Measurements from ENCODE around the gene NOP14. TPM values are rescaled to one million over a fixed set of nuclear protein-coding genes. Genes with fewer than 3 reads are reported as not detected.

The NOP14 gene
- total and polyA plus RNA-seq, 2 experiments from 2014 or later, result 29.9 to 38.7 TPM

- TF ChIP-seq REST (IDR thresholded peaks at IDR 0.05; ENCODE audit: unreplicated experiment), result no peak
- TF ChIP-seq STAT1 (IDR thresholded peaks at IDR 0.05; ENCODE audit: unreplicated experiment), result no peak
Measured at GRCh38 chr4:2907706-2908293, 55.4 kb downstream of the NOP14 start (continued).

- Mint-ChIP-seq H3K27me3 (ENCODE audit: insufficient read depth, low read depth, poor library complexity) (peaks cover 8% of the 10 kb centered on the region), H3K4me1 (no peaks in the 10 kb centered on the region), H3K27ac (no peak overlapping the region), H3K36me3 (ENCODE audit: low read depth) (peaks cover 57% of the 10 kb centered on the region), H3K9me3 (no peaks in the 10 kb centered on the region), H3K4me3 (no peak overlapping the region)
- Histone ChIP-seq H3K4me2 (no peak overlapping the region), H4K20me1 (replicated peaks; ENCODE audit: insufficient read depth) (peaks cover 14% of the 10 kb centered on the region), H3K27ac (ENCODE audit: low read depth) (no peak overlapping the region), H3K27me3 (ENCODE audit: insufficient read depth) (no peaks in the 10 kb centered on the region), H3K36me3 (ENCODE audit: insufficient read depth) (peaks cover 15% of the 10 kb centered on the region; the same call in 1 of the 2 replicates), H3F3A (replicated peaks; ENCODE audit: low read depth) (0 out of 2 replicates have a peak, but pooled peaks cover 4% of the 10 kb centered on the region), H3K4me1 (ENCODE audit: insufficient read depth) (no peaks in the 10 kb centered on the region), H3K9me2 (ENCODE audit: insufficient read depth) (0 out of 2 replicates have a peak, but pooled peaks cover 3% of the 10 kb centered on the region), H3K79me2 (replicated peaks; ENCODE audit: insufficient read depth) (no peaks in the 10 kb centered on the region; the same call in 1 of the 2 replicates), H2AFZ (no peak overlapping the region), H3K4me3 (no peak overlapping the region)
- ATAC-seq, result no peak
- no peak for DNase-seq (ENCODE audit: low spot score)
- TF ChIP-seq REST (IDR thresholded peaks at IDR 0.05; ENCODE audit: unreplicated experiment) (no peak), CTCF (conservative IDR thresholded peaks at IDR 0.05; ENCODE audit: low read depth in 2 of 2) (no peak), ZNF462 (CRISPR knock-in tag; IDR thresholded peaks at IDR 0.05) (no peak), JUNB (IDR thresholded peaks at IDR 0.05; ENCODE audit: unreplicated experiment) (no peak), EZH2phosphoT487 (IDR thresholded peaks at IDR 0.05; ENCODE audit: unreplicated experiment) (no peak), ETS1 (IDR thresholded peaks at IDR 0.05) (no peak), STAT1 (IDR thresholded peaks at IDR 0.05; ENCODE audit: unreplicated experiment) (no peak)
Measured at GRCh38 chr4:2907226-2907625, 56.0 kb downstream of the NOP14 start.

Data from GM23338 (cell line).